HG03378 (cell line): ENCODE results near the gene SALL3.
A peak's percentile ranks its signal among the peaks of the same experiment; 100 is the strongest.

Experiments used
- ATAC-seq: cut with Tn5 transposase; IDR thresholded peaks from one replicate; pipeline ENCODE4 v1.9.1; 2021; ENCODE audit warnings: mild to moderate bottlenecking, moderate library complexity; ENCODE audit not compliant: unreplicated experiment

Gene SALL3

DNA sequence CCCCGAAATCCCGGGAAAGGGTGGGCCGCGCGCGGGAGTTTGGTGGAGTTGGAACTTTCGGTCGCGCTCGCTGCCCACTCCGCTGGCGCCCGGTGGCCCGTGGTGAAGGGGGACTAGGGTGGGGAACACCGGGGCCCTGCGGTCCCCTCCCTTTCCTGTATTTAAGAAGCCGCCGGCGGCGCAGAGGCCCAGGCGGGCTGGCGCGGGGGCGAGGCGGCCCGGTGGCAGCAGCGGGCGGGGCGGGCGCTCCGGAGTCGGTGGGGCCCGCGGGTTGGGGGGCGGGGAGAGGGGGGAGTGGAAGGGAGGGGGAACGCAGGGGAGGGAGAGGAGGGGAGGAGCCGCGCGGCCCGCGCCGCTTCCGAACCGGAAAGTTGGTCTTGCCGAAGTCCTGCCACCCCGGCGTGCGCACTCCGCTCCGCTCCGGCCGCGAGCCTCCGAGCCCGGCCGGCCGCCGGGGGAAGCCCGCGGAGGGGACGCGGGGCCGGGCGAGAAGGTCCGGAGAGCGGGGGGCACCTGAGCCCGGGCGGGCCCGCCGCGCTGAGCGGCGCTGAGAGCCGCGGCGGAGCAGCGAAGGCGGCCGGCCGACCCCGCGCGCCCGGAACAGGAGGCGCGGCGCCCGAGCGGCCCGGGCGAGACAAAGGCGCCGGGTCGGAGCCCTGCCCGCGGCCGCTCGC, 425 bp upstream of the SALL3 start:
- no peak for ATAC-seq

DNA sequence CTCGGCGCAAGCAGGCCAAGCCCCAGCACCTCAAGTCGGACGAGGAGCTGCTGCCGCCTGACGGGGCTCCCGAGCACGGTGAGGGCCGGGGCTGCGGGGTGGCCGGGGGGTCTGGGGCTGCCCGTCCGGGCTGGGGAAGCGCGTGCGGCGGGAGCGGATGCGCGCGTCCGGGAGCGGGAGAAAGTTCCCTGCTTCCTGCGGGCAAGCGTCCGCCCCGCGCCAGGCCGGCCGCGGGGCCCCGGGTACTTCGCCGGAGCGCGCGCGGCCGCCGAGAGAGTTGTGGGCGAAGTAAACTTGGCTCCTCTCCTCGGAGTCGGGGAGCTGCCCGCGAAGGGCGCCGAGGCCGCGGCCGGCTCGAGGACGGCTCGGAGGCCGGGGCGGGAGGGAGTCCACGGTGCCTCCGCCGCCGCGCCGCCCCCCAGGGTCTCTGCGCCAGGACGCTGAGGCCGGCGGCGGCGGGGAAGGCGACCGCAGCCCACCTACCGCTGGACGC, 707 bp downstream of the SALL3 start:
- no peak for ATAC-seq

DNA sequence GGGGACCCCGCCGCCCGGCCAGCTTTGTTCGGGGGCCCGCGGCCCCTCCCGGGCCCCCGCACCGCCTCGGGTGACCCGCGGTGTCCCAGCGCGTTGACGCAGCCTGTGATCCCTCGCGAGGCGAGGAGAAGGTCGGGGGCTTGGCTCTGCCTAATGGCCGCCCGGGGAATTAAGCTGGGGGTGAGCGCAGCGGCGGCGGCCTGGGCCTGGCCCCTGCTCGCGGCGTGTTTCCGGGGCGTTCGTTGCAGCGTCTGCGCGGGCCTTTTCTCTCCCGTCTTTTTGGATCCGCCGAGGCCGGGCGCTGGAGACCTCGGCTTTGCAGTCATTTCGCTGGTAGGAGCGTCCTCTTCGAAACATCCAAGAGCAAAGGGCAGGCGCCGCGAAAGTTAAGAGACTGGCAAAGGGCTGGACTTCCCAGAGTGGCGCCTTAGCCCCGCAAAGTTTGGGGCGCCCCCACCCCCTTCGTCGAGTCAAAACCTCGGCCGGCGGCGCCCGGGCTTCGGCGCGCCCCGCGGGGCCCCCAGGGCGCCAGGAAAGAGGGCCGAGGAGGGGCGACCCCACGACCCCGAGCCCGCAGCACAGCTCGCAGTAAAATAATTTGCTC, 1.3 kb downstream of the SALL3 start:
- no peak for ATAC-seq

DNA sequence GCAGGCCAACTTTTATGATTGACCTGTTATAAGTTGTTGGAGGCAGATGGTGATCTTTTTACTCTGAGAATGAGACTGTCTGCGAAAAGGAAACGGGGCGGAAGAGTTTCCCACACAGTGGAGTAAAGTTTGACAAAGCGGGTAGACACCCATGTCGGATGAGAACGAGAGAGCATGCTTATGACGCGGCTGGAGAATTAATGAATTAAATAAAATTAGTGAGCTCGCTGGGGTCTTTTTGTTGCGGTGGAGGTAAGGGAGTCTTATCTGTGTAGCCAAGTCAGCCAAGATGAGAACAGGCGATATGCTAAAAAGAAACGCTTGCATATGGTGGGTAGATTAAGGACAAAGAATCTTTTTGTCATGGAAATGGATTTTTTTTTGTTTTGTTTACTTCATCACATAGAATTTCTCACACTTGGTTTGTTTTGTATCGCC, 1.8 kb downstream of the SALL3 start:
- ATAC-seq, result no peak

DNA sequence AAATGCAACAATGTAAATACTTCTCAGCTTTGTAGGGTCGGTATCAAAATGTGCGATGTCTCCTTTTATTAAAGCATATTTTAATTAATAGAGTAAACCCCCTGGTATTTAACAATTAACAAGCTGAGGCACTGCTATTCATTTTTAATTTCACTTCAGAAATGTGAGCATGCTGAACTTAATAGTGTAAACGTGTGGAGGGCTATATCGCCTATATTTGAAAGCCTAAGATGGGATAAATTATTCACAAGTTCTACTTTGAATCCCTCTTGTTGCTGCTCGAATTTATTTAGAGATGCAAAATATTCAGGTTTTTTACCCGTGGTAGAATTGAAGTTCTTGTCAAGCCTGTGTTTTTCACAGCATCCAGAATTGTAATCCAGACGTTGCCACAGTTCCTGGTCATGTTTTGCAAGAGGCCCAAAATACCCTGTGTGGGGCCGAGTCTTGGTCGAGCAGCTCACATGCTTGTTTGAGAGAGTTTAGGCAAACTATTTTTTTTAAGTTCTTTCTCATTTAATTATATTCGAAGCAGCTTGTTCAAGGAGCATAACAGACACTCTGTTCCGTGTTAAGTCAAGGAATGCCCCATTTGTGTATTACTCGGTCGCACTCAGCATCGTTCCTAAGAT, 2.5 kb downstream of the SALL3 start:
- no peak for ATAC-seq

DNA sequence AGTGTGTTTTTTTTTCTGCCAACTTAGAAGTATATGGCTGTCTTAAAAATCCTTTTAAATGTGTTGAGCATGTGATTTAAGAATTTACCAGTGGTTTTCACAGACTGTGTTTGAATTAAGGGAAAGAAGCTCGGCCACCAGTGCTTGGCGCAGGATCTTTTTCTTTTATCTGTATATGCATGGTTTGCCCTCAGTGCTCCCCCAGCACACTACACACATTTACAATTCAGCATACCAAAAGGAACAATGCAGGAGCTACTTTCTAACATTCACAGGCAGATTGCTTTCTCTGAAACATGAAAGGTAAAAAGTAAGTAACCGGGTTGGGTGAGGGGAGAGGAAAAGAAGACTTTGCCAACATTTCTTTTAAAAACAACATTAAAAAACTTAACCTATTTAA, 3.9 kb downstream of the SALL3 start:
- no peak for ATAC-seq

DNA sequence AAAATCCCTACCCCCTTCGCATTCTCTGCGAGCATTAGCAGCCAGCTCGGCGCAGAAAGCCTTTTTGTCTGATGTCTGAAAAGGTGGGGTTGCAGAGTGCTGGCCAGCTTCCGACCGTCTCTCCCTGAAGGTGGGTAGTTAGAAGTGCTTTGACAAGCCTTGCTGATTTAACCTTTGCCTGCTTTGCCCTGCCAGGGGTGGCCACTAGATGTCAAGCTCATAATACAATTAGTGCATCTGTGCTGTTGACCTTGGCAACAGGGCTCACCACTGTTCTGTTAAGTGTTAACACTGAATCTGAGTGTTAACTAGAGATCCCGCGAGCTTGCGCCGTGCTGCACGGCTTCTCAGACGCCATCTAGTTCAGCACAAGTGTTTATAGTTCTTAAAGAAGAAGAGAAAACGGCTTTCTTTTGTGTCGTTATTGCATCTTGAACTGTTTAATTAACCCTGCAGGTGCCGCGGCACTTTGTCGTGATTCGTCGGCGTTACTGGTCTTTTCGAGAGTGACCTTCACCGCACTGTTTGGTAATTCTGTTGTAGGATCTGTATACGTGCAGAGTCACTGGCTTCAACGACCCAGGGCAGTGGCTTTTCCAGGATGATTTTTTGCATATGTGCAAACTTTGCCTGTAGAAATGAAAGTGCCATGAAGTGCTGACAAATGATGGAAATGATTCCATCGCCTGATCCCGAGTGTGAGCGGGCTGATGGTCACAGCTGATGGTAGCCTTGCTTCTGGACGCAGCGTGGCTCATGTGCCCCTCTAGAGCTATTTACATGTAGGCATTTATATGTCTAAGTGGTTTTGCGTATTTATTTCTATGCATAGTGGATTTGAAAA, 5.5 kb downstream of the SALL3 start:
- ATAC-seq, result peak; percentile 79

DNA sequence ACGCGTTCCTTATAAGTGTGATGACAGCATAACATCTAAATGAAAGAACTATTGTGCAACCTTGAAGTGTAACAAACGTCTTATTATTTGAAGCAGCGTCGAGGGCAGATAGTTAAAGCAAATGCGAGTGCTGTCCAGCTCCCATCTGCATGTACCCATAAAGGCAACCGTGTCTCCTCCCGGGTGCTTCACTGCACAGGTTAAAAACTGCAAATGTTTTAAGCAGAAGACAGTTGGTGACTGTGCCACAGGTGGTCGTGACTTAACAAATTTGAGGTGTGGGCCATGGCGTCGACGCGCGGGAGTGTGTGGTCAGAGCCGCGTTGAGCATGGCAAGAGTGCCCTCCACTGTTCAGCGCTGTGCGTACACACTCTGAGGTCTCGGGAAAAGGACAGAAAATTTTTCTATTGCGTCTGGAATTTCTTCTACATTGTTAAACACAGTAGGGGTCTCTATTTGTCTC, 6.4 kb downstream of the SALL3 start:
- ATAC-seq, result no peak

DNA sequence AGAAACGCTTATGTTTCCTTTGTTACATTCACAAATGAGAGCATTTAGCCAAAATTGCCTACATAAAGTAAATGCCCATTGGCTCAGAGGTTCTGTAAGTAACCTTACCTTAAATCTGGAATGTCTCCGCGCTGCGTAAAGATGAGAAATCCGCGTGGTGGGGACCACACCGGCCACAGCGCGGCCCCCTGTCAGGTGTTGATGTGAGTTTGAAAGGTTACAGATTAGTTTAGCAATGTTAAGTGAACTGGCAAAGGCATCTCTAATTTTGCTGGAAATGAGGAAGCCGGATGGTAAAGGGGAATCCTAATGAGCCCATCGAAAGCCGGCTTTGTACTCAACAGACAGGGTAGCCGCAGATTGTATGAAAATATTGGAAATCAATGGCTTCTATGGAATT, 11.8 kb downstream of the SALL3 start:
- ATAC-seq, result no peak

DNA sequence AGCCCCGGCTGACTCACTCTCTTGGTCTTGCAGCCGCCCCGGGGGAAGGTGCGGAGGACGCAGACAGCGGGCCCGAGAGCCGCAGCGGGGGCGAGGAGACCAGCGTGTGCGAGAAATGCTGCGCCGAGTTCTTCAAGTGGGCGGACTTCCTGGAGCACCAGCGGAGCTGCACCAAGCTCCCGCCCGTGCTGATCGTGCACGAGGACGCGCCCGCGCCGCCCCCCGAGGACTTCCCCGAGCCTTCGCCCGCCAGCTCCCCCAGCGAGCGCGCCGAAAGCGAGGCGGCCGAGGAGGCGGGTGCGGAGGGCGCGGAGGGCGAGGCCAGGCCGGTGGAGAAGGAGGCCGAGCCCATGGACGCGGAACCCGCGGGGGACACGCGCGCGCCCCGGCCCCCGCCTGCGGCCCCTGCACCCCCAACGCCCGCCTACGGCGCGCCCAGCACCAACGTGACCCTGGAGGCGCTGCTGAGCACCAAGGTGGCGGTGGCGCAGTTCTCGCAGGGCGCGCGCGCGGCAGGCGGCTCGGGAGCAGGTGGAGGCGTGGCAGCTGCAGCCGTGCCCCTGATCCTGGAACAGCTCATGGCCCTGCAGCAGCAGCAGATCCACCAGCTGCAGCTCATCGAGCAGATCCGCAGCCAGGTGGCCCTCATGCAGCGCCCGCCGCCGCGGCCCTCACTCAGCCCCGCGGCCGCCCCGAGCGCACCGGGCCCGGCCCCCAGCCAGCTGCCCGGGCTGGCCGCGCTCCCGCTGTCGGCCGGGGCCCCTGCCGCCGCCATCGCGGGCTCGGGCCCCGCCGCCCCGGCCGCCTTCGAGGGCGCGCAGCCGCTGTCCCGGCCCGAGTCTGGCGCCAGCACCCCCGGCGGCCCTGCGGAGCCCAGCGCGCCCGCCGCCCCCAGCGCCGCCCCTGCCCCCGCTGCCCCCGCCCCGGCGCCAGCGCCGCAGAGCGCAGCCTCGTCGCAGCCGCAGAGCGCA, 12.7 kb downstream of the SALL3 start:
- ATAC-seq, result no peak

DNA sequence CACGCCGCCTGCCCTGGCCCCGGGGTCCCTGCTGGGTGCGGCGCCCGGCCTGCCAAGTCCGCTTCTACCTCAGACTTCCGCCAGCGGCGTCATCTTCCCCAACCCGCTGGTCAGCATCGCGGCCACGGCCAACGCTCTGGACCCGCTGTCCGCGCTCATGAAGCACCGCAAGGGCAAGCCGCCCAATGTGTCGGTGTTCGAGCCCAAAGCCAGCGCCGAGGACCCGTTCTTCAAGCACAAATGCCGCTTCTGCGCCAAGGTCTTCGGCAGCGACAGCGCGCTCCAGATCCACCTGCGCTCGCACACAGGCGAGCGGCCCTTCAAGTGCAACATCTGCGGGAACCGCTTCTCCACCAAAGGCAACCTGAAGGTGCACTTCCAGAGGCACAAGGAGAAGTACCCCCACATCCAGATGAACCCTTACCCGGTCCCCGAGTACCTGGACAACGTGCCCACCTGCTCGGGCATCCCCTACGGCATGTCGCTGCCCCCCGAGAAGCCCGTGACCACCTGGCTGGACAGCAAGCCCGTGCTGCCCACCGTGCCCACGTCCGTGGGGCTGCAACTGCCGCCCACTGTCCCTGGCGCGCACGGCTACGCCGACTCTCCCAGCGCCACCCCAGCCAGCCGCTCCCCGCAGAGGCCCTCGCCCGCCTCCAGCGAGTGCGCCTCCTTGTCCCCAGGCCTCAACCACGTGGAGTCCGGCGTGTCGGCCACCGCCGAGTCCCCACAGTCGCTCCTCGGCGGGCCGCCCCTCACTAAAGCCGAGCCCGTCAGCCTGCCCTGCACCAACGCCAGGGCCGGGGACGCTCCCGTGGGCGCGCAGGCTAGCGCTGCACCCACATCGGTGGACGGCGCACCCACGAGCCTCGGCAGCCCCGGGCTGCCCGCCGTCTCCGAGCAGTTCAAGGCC, 13.7 kb downstream of the SALL3 start:
- no peak for ATAC-seq

DNA sequence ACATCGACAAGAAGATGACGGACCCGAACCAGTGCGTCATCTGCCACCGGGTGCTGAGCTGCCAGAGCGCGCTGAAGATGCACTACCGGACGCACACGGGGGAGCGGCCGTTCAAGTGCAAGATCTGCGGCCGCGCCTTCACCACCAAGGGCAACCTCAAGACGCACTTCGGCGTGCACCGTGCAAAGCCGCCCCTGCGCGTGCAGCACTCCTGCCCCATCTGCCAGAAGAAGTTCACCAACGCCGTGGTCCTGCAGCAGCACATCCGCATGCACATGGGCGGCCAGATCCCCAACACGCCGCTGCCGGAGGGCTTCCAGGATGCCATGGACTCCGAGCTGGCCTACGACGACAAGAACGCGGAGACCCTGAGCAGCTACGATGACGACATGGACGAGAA, 14.4 kb downstream of the SALL3 start:
- ATAC-seq, result no peak

DNA sequence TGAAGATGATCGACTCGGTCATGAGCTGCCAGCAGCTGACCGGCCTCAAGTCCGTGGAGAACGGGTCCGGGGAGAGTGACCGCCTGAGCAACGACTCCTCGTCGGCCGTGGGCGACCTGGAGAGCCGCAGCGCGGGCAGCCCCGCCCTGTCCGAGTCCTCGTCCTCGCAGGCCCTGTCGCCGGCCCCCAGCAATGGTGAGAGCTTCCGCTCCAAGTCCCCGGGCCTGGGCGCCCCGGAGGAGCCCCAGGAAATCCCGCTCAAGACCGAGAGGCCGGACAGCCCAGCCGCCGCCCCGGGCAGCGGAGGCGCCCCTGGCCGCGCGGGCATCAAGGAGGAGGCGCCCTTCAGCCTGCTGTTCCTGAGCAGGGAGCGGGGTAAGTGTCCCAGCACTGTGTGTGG, 14.9 kb downstream of the SALL3 start:
- no peak for ATAC-seq

DNA sequence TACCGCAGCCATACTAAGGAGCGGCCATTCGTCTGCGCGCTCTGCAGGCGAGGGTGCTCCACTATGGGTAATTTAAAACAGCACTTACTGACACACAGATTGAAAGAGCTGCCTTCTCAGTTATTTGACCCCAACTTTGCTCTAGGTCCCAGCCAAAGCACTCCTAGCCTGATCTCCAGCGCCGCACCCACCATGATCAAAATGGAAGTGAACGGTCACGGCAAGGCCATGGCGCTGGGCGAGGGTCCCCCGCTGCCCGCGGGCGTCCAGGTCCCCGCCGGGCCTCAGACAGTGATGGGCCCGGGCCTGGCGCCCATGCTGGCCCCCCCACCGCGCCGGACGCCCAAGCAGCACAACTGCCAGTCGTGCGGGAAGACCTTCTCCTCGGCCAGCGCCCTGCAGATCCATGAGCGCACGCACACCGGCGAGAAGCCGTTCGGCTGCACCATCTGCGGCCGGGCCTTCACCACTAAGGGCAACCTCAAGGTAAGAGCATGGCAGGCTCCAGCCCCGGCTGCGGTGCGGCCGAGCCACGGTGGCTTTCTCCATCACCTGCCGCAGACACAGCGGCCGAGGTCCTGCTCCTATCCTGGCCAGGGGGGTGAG, 15.5 kb downstream of the SALL3 start:
- no peak for ATAC-seq

DNA sequence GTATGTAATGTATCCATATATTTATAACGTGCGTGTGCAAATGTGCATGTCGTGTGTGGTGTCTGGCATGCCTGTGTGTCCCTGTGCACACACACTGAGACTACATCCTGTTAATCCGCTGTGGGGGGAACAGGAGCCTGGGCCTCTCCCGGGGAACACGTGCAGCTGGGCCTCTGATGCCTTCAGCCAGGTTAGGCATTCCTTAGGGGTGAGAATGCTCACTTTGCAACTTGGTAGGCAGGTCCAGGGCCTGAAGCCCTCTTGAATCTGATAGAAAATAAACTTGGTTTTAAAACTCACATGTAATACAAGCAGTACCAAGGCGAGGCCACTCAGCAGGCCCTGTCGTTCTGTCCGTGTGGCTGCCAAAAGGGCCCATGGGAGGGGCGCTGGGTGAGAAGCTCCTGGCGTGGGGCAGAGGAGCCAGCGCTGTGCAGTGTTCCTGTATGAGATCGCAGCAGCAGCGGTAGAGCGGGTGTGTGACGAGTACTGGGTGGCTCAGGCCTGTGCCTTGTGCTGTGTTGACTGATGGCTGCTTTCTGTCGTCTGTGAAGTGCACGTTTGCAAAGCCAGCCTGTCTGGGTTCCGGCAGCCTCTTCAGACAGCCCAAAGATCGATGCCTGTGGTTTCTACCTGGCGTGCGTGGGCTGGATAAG, 16.2 kb downstream of the SALL3 start:
- no peak for ATAC-seq

DNA sequence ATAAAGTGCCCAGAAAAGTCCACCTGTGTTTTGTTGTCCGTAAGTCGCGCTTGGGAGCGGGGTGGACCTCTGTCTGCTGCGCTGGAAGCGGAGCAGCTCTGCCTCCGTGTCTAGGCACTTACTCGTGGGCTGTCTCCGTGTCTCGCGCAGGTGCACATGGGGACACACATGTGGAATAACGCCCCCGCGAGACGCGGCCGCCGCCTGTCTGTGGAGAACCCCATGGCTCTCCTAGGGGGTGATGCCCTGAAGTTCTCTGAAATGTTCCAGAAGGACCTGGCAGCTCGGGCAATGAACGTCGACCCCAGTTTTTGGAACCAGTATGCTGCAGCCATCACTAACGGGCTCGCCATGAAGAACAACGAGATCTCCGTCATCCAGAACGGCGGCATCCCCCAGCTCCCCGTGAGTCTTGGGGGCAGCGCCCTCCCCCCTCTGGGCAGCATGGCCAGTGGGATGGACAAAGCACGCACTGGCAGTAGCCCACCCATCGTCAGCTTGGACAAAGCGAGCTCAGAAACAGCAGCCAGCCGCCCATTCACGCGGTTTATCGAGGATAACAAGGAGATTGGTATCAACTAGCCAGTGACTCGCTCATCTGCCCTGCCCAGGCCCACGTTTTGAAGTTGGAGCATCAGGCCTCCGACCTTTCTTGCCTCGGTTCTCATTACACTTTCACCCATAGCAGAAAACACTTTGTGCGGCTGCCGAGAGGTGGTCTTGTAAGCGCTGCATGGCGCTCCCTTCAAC, 17.3 kb downstream of the SALL3 start:
- no peak for ATAC-seq

DNA sequence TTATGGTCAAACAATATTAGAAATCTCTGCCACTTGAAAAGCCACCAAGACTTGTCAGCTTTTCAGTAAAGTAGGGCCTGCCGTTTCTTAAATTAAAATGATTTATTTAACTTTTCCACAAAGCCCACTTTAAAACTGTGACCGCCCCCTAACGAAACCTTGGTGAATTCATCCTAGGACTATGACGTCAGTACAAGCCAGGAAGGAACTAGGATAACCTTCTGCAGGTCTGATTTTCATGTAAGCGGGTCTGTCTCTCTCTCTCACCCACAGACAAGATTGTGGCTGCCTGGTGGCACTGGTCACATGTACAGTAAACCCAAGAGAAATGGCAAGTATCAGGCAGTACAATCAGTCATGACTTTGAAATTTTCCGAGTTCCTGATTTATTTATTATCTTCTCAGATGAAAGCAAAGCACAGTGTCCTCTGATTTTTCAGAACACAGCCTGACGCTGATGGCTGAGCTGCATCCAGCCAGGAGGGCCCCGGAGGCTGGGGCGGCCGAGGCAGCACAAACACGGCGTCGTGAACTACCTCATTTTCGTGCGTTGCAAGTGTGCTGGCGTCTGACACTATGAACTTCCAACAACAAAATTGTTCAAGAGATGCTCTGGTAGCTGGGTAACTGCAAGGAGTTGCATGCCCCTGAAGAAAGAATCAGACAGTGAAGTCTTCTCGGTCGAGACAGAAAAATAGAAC, 18.9 kb downstream of the SALL3 start:
- no peak for ATAC-seq
